ENCODE measurements around the gene TANGO6.
"Not testable (repeated sequence)": the region's sequence is repeated elsewhere in the genome, so short reads cannot be mapped to it uniquely, and the experiment has no call there.

Gene TANGO6

GRCh38 chr16:69124961-69125360 lies 281.6 kb downstream of the TANGO6 start:
- DNase-seq = not testable (repeated sequence)

- DNase-seq = no peak
Measured at GRCh38 chr16:69126221-69126620, 282.9 kb downstream of the TANGO6 start.

DNA sequence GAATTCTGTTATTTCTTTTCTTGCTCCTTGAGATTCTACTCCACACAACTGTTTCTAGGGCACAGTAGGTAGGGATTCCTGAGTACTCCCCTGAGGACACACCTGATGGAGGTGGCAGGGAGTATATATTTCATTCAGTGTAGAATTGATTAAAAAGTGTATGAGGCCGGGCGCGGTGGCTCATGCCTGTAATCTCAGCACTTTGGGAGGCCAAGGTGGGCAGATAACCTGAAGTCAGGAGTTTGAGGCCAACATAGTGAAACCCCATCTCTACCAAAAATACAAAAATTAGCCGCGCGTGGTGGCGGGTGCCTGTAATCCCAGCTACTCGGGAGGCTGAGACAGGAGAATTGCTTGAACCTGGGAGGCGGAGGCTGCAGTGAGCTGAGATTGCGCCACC lies 283.5 kb downstream of the TANGO6 start:
- not testable (repeated sequence) for DNase-seq

DNA sequence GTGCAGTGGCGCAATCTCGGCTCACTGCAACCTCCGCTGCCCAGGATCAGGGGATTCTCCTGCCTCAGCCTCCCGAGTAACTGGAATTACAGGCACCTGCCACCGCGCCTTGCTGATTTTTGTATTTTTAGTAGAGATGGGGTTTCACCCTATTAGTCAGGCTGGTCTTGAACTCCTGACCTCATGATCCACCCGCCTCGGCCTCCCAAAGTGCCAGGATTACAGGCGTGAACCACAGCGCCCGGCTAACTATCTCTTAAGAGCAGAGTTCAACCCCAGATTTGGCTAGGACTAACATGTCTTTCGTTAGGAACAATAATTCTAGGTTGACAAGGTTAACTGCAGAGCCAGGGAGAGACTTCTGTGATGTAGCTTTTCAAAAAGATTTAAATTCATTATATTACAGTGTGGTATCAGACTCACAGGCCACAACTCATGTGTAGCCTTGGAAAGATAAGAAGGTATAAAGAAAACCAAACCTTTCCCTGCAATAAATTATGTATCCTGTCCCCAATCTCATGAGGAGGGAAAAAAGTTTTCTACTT lies 284.7 kb downstream of the TANGO6 start:
- DNase-seq = no peak

DNA sequence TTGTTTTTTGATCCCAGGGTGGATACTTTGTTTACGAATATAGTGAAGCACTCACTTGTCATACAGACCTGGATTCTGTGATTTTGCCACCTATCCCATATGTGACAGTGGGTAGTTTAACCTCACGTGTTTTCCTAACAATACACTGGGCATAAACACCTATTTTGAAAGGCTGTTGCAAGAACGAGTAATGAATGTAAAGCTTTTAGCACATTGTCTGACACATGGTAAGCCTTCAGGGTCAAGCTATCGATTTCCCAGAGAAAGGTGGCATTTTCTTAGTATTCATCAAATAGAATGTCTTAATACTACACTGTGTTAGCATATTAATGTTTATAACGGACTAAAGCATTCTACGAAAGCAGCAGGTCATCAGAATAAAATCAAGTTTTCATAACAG lies 287.1 kb downstream of the TANGO6 start:
- no peak for DNase-seq

DNA sequence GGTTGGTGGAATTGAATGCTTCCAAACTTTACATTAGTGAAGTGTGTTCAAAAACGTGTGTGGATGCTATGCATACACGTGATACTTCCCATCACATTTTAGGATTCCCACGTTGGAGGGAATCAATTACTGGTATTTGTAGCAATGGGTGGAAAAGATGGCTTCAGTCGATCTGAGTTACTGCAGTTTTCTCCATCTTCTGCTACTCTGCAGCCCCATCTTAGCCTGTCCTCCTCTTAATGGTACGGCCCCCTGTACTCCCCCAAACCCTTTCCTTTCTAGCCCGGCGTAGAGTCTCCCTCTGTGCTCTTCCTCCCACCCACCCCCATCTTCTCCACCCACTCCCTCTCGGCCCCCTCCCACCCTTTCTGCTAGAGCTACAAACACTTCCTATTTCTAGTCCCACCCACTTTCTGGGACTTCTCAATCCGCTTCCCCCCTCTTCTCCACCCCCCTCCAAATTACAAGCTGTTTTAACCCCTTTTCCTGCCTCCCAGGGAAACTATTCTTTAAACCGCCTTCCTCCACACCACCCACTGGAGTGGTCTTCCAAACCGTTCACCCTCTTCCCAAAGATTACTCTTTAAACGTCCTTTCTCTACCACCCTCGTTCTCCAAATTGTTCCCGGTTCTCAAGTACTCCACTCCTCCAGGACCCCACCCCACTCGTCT lies 288.0 kb downstream of the TANGO6 start:
- no peak for DNase-seq

DNA sequence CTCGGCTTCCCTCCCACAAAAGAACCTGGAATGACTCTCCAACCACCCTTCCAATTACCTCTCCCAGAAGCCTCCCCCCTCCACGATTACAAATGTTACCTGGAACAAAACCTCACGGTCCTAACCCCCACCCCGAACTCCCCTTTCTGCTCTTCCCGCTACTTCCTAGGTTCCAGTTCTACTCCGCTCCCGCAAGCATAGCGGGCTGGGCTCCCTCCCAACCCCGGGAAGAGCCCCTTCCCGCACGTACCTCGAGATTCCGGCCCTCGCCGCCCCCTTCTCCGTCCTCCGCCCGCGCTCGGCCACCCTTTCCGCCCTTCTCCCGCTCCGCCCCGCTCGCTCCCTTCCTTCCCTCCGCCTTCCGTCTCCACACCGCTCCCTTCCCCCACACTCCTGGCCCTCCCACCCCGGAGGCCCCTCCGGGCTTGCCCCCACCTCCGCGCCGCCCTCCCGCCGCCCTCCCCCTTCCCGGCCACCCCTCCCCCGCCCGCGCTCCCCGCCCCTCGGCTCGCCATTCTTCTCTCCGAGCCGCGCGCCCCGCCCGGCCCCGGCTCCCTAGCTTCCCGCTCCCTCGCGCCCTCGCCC lies 288.6 kb downstream of the TANGO6 start:
- DNase-seq = peak; percentile 51

GRCh38 chr16:69132424-69133252 lies 289.3 kb downstream of the TANGO6 start, which contains the start of the genes CHTF8 and UTP4:
CHTF8 (minus strand) TSS chr16:69132588; CDS start chr16:69121458, 11,130 bp downstream.
UTP4 (plus strand) TSS chr16:69132649; CDS start chr16:69133460, 811 bp downstream.
- peak; percentile 79 for DNase-seq

- DNase-seq = no peak
Measured at GRCh38 chr16:69133373-69133954, 290.1 kb downstream of the TANGO6 start.
